Naive thymus-derived CD4-positive, alpha-beta T cell (primary cell): Measurements from ENCODE around the gene CPXM1. TPM values are rescaled to one million over a fixed set of nuclear protein-coding genes. Genes with fewer than 3 reads are reported as not detected.
A peak's percentile ranks its signal among the peaks of the same experiment; 100 is the strongest.

Experiments
- ATAC-seq: fragments of 150-1000 bp; cut with Tn5 transposase; 2 replicates; pipeline ENCODE4 v1.10.0; 2021; ENCODE audit warnings: mild to moderate bottlenecking, moderate library complexity
- CTCF ChIA-PET: fragments of 350-600 bp; sonication (Branson Sonifier 250); formaldehyde crosslinking; loops from one replicate; lab custom pipeline; 2021; ENCODE audit warnings: antibody characterized with exemption; lab: Charles Lee
- POLR2A ChIA-PET: fragments of 350-600 bp; sonication (Branson Sonifier 250); formaldehyde crosslinking; loops from one replicate; lab custom pipeline; 2021; ENCODE audit warnings: antibody characterized with exemption, inconsistent platforms; lab: Charles Lee
- DNase-seq, 9 donors: peaks; one replicate each; pipeline versions ENCODE4 v3.0.0 to v3.0.0-alpha.2; 2020 to 2022; ENCODE audit warnings: mixed read lengths in 1 of 9
- H3K27ac ChIP-seq: one replicate; pipeline ENCODE4 v1.7.0; 2013; ENCODE audit warnings: mild to moderate bottlenecking, low read depth, low read length, moderate library complexity
- H3K27me3 ChIP-seq, 2 donors: one replicate each; pipeline ENCODE4 v1.7.0; 2013; ENCODE audit warnings: low read length in 2 of 2, mild to moderate bottlenecking in 2 of 2, moderate library complexity in 2 of 2; ENCODE audit not compliant: control insufficient read depth in 2 of 2, insufficient read depth in 2 of 2
- H3K36me3 ChIP-seq, 3 experiments: 1 replicate in 2 of 3; 2 replicates in 1 of 3; pipeline ENCODE4 v1.7.0; 2013; ENCODE audit warnings: low read length in 3 of 3, mild to moderate bottlenecking in 3 of 3, moderate library complexity in 1 of 3; ENCODE audit not compliant: insufficient read depth in 3 of 3, control insufficient read depth in 2 of 3
- H3K4me1 ChIP-seq, 2 donors: one replicate each; pipeline ENCODE4 v1.7.0; 2013; ENCODE audit warnings: low read length in 2 of 2, mild to moderate bottlenecking in 2 of 2, moderate library complexity in 1 of 2; ENCODE audit not compliant: control insufficient read depth in 2 of 2, insufficient read depth in 2 of 2
- H3K4me3 ChIP-seq: 2 replicates; pipeline ENCODE4 v1.7.0; 2013; ENCODE audit warnings: mild to moderate bottlenecking, low read length
- H3K9me3 ChIP-seq, 3 experiments: 1 replicate in 2 of 3; 2 replicates in 1 of 3; pipeline ENCODE4 v1.7.0; 2013; ENCODE audit warnings: low read length in 3 of 3; ENCODE audit not compliant: control insufficient read depth in 2 of 3
- H3K27ac Mint-ChIP-seq, 9 donors: one replicate each; pipeline ENCODE4 v1.8.0; 2020 to 2022; ENCODE audit warnings: mixed read lengths in 9 of 9, mild to moderate bottlenecking in 8 of 9, moderate library complexity in 5 of 9, inconsistent platforms in 2 of 9
- H3K27me3 Mint-ChIP-seq, 5 donors: one replicate each; pipeline ENCODE4 v1.8.0; 2021 to 2022; ENCODE audit warnings: mixed read lengths in 5 of 5, mild to moderate bottlenecking in 1 of 5
- H3K36me3 Mint-ChIP-seq, 5 donors: one replicate each; pipeline ENCODE4 v1.8.0; 2020 to 2022; ENCODE audit warnings: mixed read lengths in 5 of 5, mild to moderate bottlenecking in 3 of 5, inconsistent platforms in 1 of 5
- H3K4me1 Mint-ChIP-seq, 7 donors: one replicate each; pipeline ENCODE4 v1.8.0; 2020 to 2022; ENCODE audit warnings: mixed read lengths in 7 of 7, mild to moderate bottlenecking in 3 of 7, inconsistent platforms in 1 of 7
- H3K4me3 Mint-ChIP-seq, 10 donors: one replicate each; pipeline ENCODE4 v1.8.0; 2020 to 2022; ENCODE audit warnings: mild to moderate bottlenecking in 10 of 10, mixed read lengths in 10 of 10, moderate library complexity in 6 of 10, inconsistent platforms in 2 of 10
- H3K9me3 Mint-ChIP-seq, 11 donors: one replicate each; pipeline ENCODE4 v1.8.0; 2020 to 2022; ENCODE audit warnings: mixed read lengths in 11 of 11, mild to moderate bottlenecking in 4 of 11, inconsistent platforms in 1 of 11, moderate library complexity in 1 of 11
- intact Hi-C, 2 donors: fragments of 100-400 bp; cut with micrococcal nuclease; formaldehyde crosslinking; loops; one replicate each; pipeline ENCODE4 v1.15.1; 2023
- polyA plus RNA-seq, 2 donors: library from polyadenylated mRNA; unstranded; fragments of 300-500 nt; fragmentation: Illumina TruSeq; gene quantifications; one replicate each; pipeline ENCODE4 v1.2.3, GENCODE V29; 2021
- total RNA-seq, 6 experiments: library from RNA in 5 of 6; stranded (reverse) in 5 of 6; gene quantifications; 1 replicate in 5 of 6; 2 replicates in 1 of 6; pipeline ENCODE4 v1.2.3 and lab custom pipeline; 2021 to 2026

Gene CPXM1
- total and polyA plus RNA-seq, 7 experiments from 2014 or later, result 0.12 to 1.8 (median 0.31) TPM; not detected in 1

- H3K9me3 Mint-ChIP-seq, result no peaks in the 10 kb centered on the region
- Histone ChIP-seq H3K4me1 (peaks cover 12 to 18% of the 10 kb centered on the region in 2 donors), H3K27ac (no peak overlapping the region), H3K27me3 (no peaks in the 10 kb centered on the region), H3K9me3 (no peaks in the 10 kb centered on the region), H3K36me3 (no peaks in the 10 kb centered on the region), H3K4me3 (no peak overlapping the region)
- ATAC-seq (no peak), DNase-seq (peak in 1 of 9 donors; percentile 19)
- H3K36me3 Mint-ChIP-seq, result no peaks in the 10 kb centered on the region
- peaks cover 6 to 48% (median 9%) of the 10 kb centered on the region in 5 donors for H3K27me3 Mint-ChIP-seq
- H3K27ac Mint-ChIP-seq, result peak overlapping the region in 6 of 9 donors; percentile 21 to 85 (median 50)
- CTCF ChIA-PET, result interaction anchor here (0.9 to 3.5 kb wide), 12 partner anchors 9 to 89 kb away, joined by 3 to 29 read pairs (median 4); partner anchors contain the start of gene IDH3B
- H3K4me3 Mint-ChIP-seq, result peak overlapping the region; percentile 72 to 90 (median 86)
- intact Hi-C loops, result loop anchor here (2.0 to 5.0 kb wide), 2 partner anchors 84 to 87 kb away; partner anchors contain the start of genes PCED1A (in 1 of the 2) and VPS16 (in 1 of the 2)
- H3K4me1 Mint-ChIP-seq, result peaks cover 20 to 35% (median 27%) of the 10 kb centered on the region in 7 donors
- POLR2A ChIA-PET, result interaction anchor here (1.3 to 2.2 kb wide), 4 partner anchors 10 to 102 kb away, joined by 3 to 8 read pairs (median 6); partner anchors contain the start of genes EBF4 and NOP56
Measured at GRCh38 chr20:2753461-2754040, 46.9 kb downstream of the CPXM1 start.

- intact Hi-C loops, result loop anchor here (1.0 to 5.0 kb wide), 6 partner anchors 10 to 120 kb away; partner anchors contain the start of genes PCED1A (in 1 of the 2), PTPRA (in 1 of the 2) and VPS16 (in 1 of the 2)
- peaks cover 12 to 18% of the 10 kb centered on the region in 2 donors for H3K4me1 ChIP-seq
- H3K27me3 Mint-ChIP-seq, result peaks cover 6 to 54% (median 9%) of the 10 kb centered on the region in 5 donors
Measured at GRCh38 chr20:2752567-2753460, 47.6 kb downstream of the CPXM1 start.

GRCh38 chr20:2751878-2752566 lies 48.4 kb downstream of the CPXM1 start:
- H3K27ac Mint-ChIP-seq, result no peak overlapping the region
- no peaks in the 10 kb centered on the region for H3K9me3 Mint-ChIP-seq
- no peak overlapping the region for H3K27ac ChIP-seq
- no peaks in the 10 kb centered on the region for H3K36me3 ChIP-seq
- ATAC-seq (peak; percentile 76), DNase-seq (peak; percentile 35 to 69 (median 61))
- H3K27me3 ChIP-seq, result no peaks in the 10 kb centered on the region
- ChIA-PET CTCF (interaction anchor here (1.0 to 3.5 kb wide), 9 partner anchors 9 to 88 kb away, joined by 3 to 29 read pairs (median 5); partner anchors contain the start of gene IDH3B), POLR2A (interaction anchor here (1.0 to 2.2 kb wide), 8 partner anchors 8 to 100 kb away, joined by 4 to 12 read pairs (median 6); partner anchors contain the start of genes EBF4 and NOP56)
- H3K9me3 ChIP-seq, result no peaks in the 10 kb centered on the region
- H3K4me3 ChIP-seq, result peak overlapping the region; percentile 64
- peaks cover 12 to 18% of the 10 kb centered on the region in 2 donors for H3K4me1 ChIP-seq
- intact Hi-C loops, result loop anchor here (1.0 to 5.0 kb wide), 7 partner anchors 9 to 249 kb away; partner anchors contain the start of genes PCED1A (in 1 of the 2), PTPRA (in 1 of the 2) and VPS16 (in 1 of the 2)
- H3K36me3 Mint-ChIP-seq, result no peaks in the 10 kb centered on the region
- H3K4me1 Mint-ChIP-seq, result peaks cover 20 to 35% (median 27%) of the 10 kb centered on the region in 7 donors
- H3K27me3 Mint-ChIP-seq, result peaks cover 6 to 57% (median 9%) of the 10 kb centered on the region in 5 donors
- peak overlapping the region in 6 of 10 donors; percentile 2 to 88 (median 84) for H3K4me3 Mint-ChIP-seq

More at GRCh38 chr20:2752567-2753460, 47.6 kb downstream of the CPXM1 start:
- H3K4me3 Mint-ChIP-seq, result peak overlapping the region; percentile 74 to 90 (median 86)
- DNase-seq (peak; percentile 36 to 63 (median 53)), ATAC-seq (peak; percentile 48)
- H3K36me3 Mint-ChIP-seq, result no peaks in the 10 kb centered on the region
- ChIA-PET CTCF (interaction anchor here (0.9 to 3.5 kb wide), 13 partner anchors 9 to 88 kb away, joined by 3 to 29 read pairs (median 4); partner anchors contain the start of gene IDH3B), POLR2A (interaction anchor here (1.0 to 2.2 kb wide), 8 partner anchors 9 to 101 kb away, joined by 4 to 12 read pairs (median 6); partner anchors contain the start of genes EBF4 and NOP56)
- H3K4me1 Mint-ChIP-seq, result peaks cover 20 to 35% (median 27%) of the 10 kb centered on the region in 7 donors
- H3K9me3 ChIP-seq, result no peaks in the 10 kb centered on the region
- no peaks in the 10 kb centered on the region for H3K27me3 ChIP-seq
- H3K27ac Mint-ChIP-seq, result peak overlapping the region in 8 of 9 donors; percentile 17 to 85 (median 56)
- no peak overlapping the region for H3K27ac ChIP-seq
- peak overlapping the region; percentile 64 for H3K4me3 ChIP-seq
- no peaks in the 10 kb centered on the region for H3K36me3 ChIP-seq
- no peaks in the 10 kb centered on the region for H3K9me3 Mint-ChIP-seq

- Histone ChIP-seq H3K36me3 (no peaks in the 10 kb centered on the region), H3K4me3 (peak overlapping the region; percentile 44), H3K27ac (peak overlapping the region; percentile 31), H3K9me3 (no peaks in the 10 kb centered on the region), H3K27me3 (no peaks in the 10 kb centered on the region), H3K4me1 (peaks cover 12 to 18% of the 10 kb centered on the region in 2 donors)
- intact Hi-C loops, result loop anchor here (2.0 to 5.0 kb wide), 2 partner anchors 86 to 249 kb away; no protein-coding TSS in a partner anchor
- POLR2A ChIA-PET, result interaction anchor here (1.0 to 2.2 kb wide), 8 partner anchors 8 to 100 kb away, joined by 4 to 12 read pairs (median 6); partner anchors contain the start of genes EBF4 and NOP56
- Mint-ChIP-seq H3K36me3 (no peaks in the 10 kb centered on the region), H3K9me3 (no peaks in the 10 kb centered on the region), H3K4me1 (peaks cover 20 to 33% (median 22%) of the 10 kb centered on the region in 7 donors), H3K27me3 (peaks cover under 1 to 57% (median 4%) of the 10 kb centered on the region in 5 donors), H3K4me3 (peak overlapping the region; percentile 6 to 87 (median 83)), H3K27ac (peak overlapping the region in 5 of 9 donors; percentile 14 to 76 (median 49))
- CTCF ChIA-PET, result interaction anchor here (0.5 to 3.5 kb wide), 5 partner anchors 10 to 217 kb away, joined by 3 to 29 read pairs (median 6); no protein-coding TSS in a partner anchor
- no peak for ATAC-seq
- DNase-seq, result peak in 1 of 9 donors; percentile 17
Measured at GRCh38 chr20:2751347-2751877, 49.0 kb downstream of the CPXM1 start.

GRCh38 chr20:2750491-2751251 lies 49.8 kb downstream of the CPXM1 start:
- POLR2A ChIA-PET, result interaction anchor here (1.0 to 1.6 kb wide), 3 partner anchors 7 to 62 kb away, joined by 3 to 5 read pairs (median 3); no protein-coding TSS in a partner anchor
- Mint-ChIP-seq H3K4me3 (peak overlapping the region; percentile 71 to 87 (median 83)), H3K27me3 (peaks cover 0 to 56% (median 0%) of the 10 kb centered on the region in 5 donors), H3K36me3 (no peaks in the 10 kb centered on the region), H3K4me1 (peaks cover 20 to 33% (median 21%) of the 10 kb centered on the region in 7 donors), H3K27ac (peak overlapping the region in 7 of 9 donors; percentile 21 to 87 (median 68)), H3K9me3 (no peaks in the 10 kb centered on the region)
- Histone ChIP-seq H3K27ac (no peak overlapping the region), H3K36me3 (no peaks in the 10 kb centered on the region), H3K27me3 (no peaks in the 10 kb centered on the region), H3K4me1 (peaks cover 12 to 18% of the 10 kb centered on the region in 2 donors), H3K9me3 (no peaks in the 10 kb centered on the region), H3K4me3 (peak overlapping the region; percentile 44)
- ATAC-seq (peak; percentile 54), DNase-seq (peak in 1 of 9 donors; percentile 21)
- intact Hi-C loops, result loop anchor here (2.0 to 5.0 kb wide), 2 partner anchors 87 to 250 kb away; no protein-coding TSS in a partner anchor
- CTCF ChIA-PET, result interaction anchor here (0.5 to 1.8 kb wide), 3 partner anchors 37 to 218 kb away, joined by 3 to 6 read pairs (median 3); no protein-coding TSS in a partner anchor
